OCI-M2 (cell line): ENCODE measurements around the gene GRPEL1.

Experiments used
- DNase-seq: peaks from one replicate; lab custom pipeline; 2025; ENCODE audit not compliant: unreplicated experiment; lab: John Stamatoyannopoulos, UW

GRPEL1 gene

GRCh38 chr4:7066006-7066405, 1.9 kb downstream of the GRPEL1 start:
- no peak for DNase-seq

- DNase-seq: no peak
Observed at GRCh38 chr4:7063362-7063761, 4.5 kb downstream of the GRPEL1 start.

- no peak for DNase-seq
Observed at GRCh38 chr4:7062816-7063215, 5.0 kb downstream of the GRPEL1 start.

GRCh38 chr4:7061815-7062214, 6.0 kb downstream of the GRPEL1 start:
- DNase-seq: no peak

- DNase-seq: no peak
Observed at GRCh38 chr4:7060346-7061150, 7.3 kb downstream of the GRPEL1 start.

- DNase-seq: no peak
Observed at GRCh38 chr4:7059662-7060061, 8.2 kb downstream of the GRPEL1 start.

GRCh38 chr4:7058792-7059191, 9.1 kb downstream of the GRPEL1 start:
- no peak for DNase-seq

- no peak for DNase-seq
Observed at GRCh38 chr4:7055990-7056325, 11.9 kb downstream of the GRPEL1 start.

GRCh38 chr4:7055111-7055989, 12.5 kb downstream of the GRPEL1 start:
- no peak for DNase-seq

- no peak for DNase-seq
Observed at GRCh38 chr4:7054106-7054880, 13.6 kb downstream of the GRPEL1 start.

- DNase-seq: no peak
Observed at GRCh38 chr4:7052923-7053715, 14.7 kb downstream of the GRPEL1 start.

GRCh38 chr4:7052313-7052712, 15.6 kb downstream of the GRPEL1 start:
- DNase-seq: no peak

GRCh38 chr4:7051905-7052304, 16.0 kb downstream of the GRPEL1 start:
- no peak for DNase-seq

- no peak for DNase-seq
Observed at GRCh38 chr4:7051144-7051495, 16.7 kb downstream of the GRPEL1 start.

- no peak for DNase-seq
Observed at GRCh38 chr4:7050481-7051143, 17.3 kb downstream of the GRPEL1 start.

- DNase-seq: no peak
Observed at GRCh38 chr4:7049739-7050138, 18.1 kb downstream of the GRPEL1 start.

GRCh38 chr4:7049295-7049694, 18.6 kb downstream of the GRPEL1 start:
- no peak for DNase-seq

- no peak for DNase-seq
Observed at GRCh38 chr4:7048642-7049041, 19.2 kb downstream of the GRPEL1 start.

- no peak for DNase-seq
Observed at GRCh38 chr4:7046971-7047370, 20.9 kb downstream of the GRPEL1 start.
